SK-N-SH (cell line): ENCODE data around the gene SOCS2. TPM values are rescaled to one million over a fixed set of nuclear protein-coding genes. Genes with fewer than 3 reads are reported as not detected.

Source experiments
- CTCF ChIA-PET: fragments of 300-600, 350-600 bp; formaldehyde crosslinking; extraction: SDS; loops from one replicate; lab custom pipeline; 2021; lab: Yijun Ruan, JAX
- POLR2A ChIA-PET: fragments of 350-600 bp; sonication (Branson Sonifier 250); formaldehyde crosslinking; extraction: SDS; loops from one replicate; lab custom pipeline; 2020; ENCODE audit warnings: antibody characterized with exemption, inconsistent platforms; lab: Yijun Ruan, JAX
- DNase-seq: peaks from one replicate; pipeline ENCODE4 v3.0.0; 2012
- H2AFZ ChIP-seq: fragments of 200-600 bp; sonication (generic); 2 replicates; pipeline ENCODE4 v1.8.1; 2016; ENCODE audit warnings: antibody characterized with exemption, mild to moderate bottlenecking, low read depth
- H3F3A ChIP-seq: fragments of 200-600 bp; sonication (generic); replicated peaks from 2 replicates; pipeline ENCODE3; 2016; ENCODE audit warnings: antibody characterized with exemption, mild to moderate bottlenecking; ENCODE audit not compliant: insufficient read depth
- H3K27ac ChIP-seq, 2 experiments: fragments of 200-500 bp in 1 of 2; fragments of 200-600 bp in 1 of 2; sonication (Bioruptor generic) in 1 of 2; sonication (generic), shearing (Covaris generic) in 1 of 2; 2 replicates each; pipeline versions ENCODE4 v1.5.1 to v1.6.1; 2014 to 2016; ENCODE audit warnings: low read depth in 2 of 2, inconsistent platforms in 1 of 2, low read length in 1 of 2, mild to moderate bottlenecking in 1 of 2, mixed read lengths in 1 of 2
- H3K27me3 ChIP-seq: fragments of 200-600 bp; sonication (generic), shearing (Covaris generic); 2 replicates; pipeline ENCODE4 v1.6.1; 2016; ENCODE audit warnings: mixed run types; ENCODE audit not compliant: insufficient read depth
- H3K36me3 ChIP-seq, 2 experiments: fragments of 200-500 bp in 1 of 2; fragments of 200-600 bp in 1 of 2; sonication (Bioruptor generic) in 1 of 2; sonication (generic) in 1 of 2; replicated peaks in 1 of 2; 2 replicates each; pipeline versions ENCODE3 to v1.5.1; 2014 to 2016; ENCODE audit warnings: low read length in 1 of 2, mild to moderate bottlenecking in 1 of 2; ENCODE audit not compliant: insufficient read depth in 2 of 2, control insufficient read depth in 1 of 2
- H3K4me1 ChIP-seq, 2 experiments: fragments of 200-500 bp in 1 of 2; fragments of 200-600 bp in 1 of 2; sonication (Bioruptor generic) in 1 of 2; sonication (generic), shearing (Covaris generic) in 1 of 2; 2 replicates each; pipeline versions ENCODE4 v1.5.1 to v1.6.1; 2014 to 2016; ENCODE audit warnings: low read depth in 1 of 2, low read length in 1 of 2, mixed run types in 1 of 2; ENCODE audit not compliant: insufficient read depth in 2 of 2, control insufficient read depth in 1 of 2
- H3K4me2 ChIP-seq: fragments of 200-600 bp; sonication (generic), shearing (Covaris generic); 2 replicates; pipeline ENCODE4 v1.6.1; 2017; ENCODE audit warnings: mixed run types
- H3K4me3 ChIP-seq, 2 experiments: fragments of 200-500 bp in 1 of 2; fragments of 200-600 bp in 1 of 2; sonication (Bioruptor generic) in 1 of 2; sonication (generic), shearing (Covaris generic) in 1 of 2; 2 replicates each; pipeline versions ENCODE4 v1.5.1 to v1.8.1; 2014 to 2016; ENCODE audit warnings: low read depth in 2 of 2, inconsistent platforms in 1 of 2, low read length in 1 of 2, mild to moderate bottlenecking in 1 of 2, mixed read lengths in 1 of 2, moderate library complexity in 1 of 2
- H3K79me2 ChIP-seq: fragments of 200-600 bp; sonication (generic); 2 replicates; pipeline ENCODE4 v1.8.1; 2017; ENCODE audit warnings: mild to moderate bottlenecking; ENCODE audit not compliant: insufficient read depth
- H3K9ac ChIP-seq: fragments of 200-600 bp; sonication (generic); 2 replicates; pipeline ENCODE4 v1.6.1; 2017; ENCODE audit warnings: mixed run types
- H3K9me2 ChIP-seq: fragments of 200-600 bp; sonication (generic); 2 replicates; pipeline ENCODE4 v1.6.1; 2017; ENCODE audit warnings: mixed run types
- H3K9me3 ChIP-seq: fragments of 200-600 bp; sonication (generic); 2 replicates; pipeline ENCODE4 v1.6.1; 2017; ENCODE audit warnings: mixed run types, mild to moderate bottlenecking, moderate library complexity
- H4K20me1 ChIP-seq: fragments of 200-600 bp; sonication (generic); 2 replicates; pipeline ENCODE4 v1.6.1; 2017; ENCODE audit warnings: mild to moderate bottlenecking, mixed run types; ENCODE audit not compliant: insufficient read depth
- CTCF ChIP-seq: fragments of 200-600 bp; sonication (generic); IDR thresholded peaks from 2 replicates; pipeline ENCODE4 v1.6.1; 2017; ENCODE audit warnings: antibody characterized with exemption, mild to moderate bottlenecking, moderate library complexity
- EZH2phosphoT487 ChIP-seq: fragments of 200-600 bp; sonication (generic); IDR thresholded peaks from 2 replicates; pipeline ENCODE4 v1.6.1; 2017; ENCODE audit warnings: low read depth, mixed run types, mild to moderate bottlenecking, antibody characterized with exemption, moderate library complexity, borderline replicate concordance
- FOSL2 ChIP-seq: IDR thresholded peaks from 2 replicates; pipeline ENCODE4 v1.4.0; 2012; ENCODE audit warnings: low read depth, mild to moderate bottlenecking, moderate library complexity, borderline replicate concordance
- IRF3 ChIP-seq: fragments of 150-350 bp; IDR thresholded peaks from 2 replicates; pipeline ENCODE4 v1.6.1; 2016; ENCODE audit warnings: mild to moderate bottlenecking, low read depth, low read length
- NFIC ChIP-seq: IDR thresholded peaks from 2 replicates; pipeline ENCODE4 v1.4.0; 2012; ENCODE audit warnings: borderline replicate concordance
- RAD21 ChIP-seq: IDR thresholded peaks from 2 replicates; pipeline ENCODE4 v1.6.1; 2012; ENCODE audit warnings: mild to moderate bottlenecking, low read length
- SMC3 ChIP-seq: IDR thresholded peaks from 2 replicates; pipeline ENCODE4 v1.6.1; 2012; ENCODE audit warnings: low read depth, low read length, improper control_type of control experiment
- USF1 ChIP-seq: IDR thresholded peaks from 2 replicates; pipeline ENCODE4 v1.4.0; 2012; ENCODE audit warnings: low read depth, borderline replicate concordance
- WGBS: methylation state at CpG from one replicate; pipeline ENCODE4 v1.1.6; 2017; ENCODE audit warnings: low lambda C conversion rate; 5-methylcytosine and 5-hydroxymethylcytosine counted together
- polyA plus RNA-seq, 3 experiments: library from polyadenylated mRNA; depleted of rRNA; stranded (reverse); fragments of >200 nt; gene quantifications; 2 replicates each; pipeline ENCODE4 v1.2.3, GENCODE V29; 2012
- TF ChIP-seq, protein P1 (sequence below): IDR thresholded peaks from 2 replicates; pipeline ENCODE4 v1.4.0; 2012; ENCODE audit warnings: low read depth, borderline replicate concordance

SOCS2 gene
- polyA plus RNA-seq, 1 of the 3 experiments (the other 2 are of a cell fraction) = 24.1 TPM

DNA sequence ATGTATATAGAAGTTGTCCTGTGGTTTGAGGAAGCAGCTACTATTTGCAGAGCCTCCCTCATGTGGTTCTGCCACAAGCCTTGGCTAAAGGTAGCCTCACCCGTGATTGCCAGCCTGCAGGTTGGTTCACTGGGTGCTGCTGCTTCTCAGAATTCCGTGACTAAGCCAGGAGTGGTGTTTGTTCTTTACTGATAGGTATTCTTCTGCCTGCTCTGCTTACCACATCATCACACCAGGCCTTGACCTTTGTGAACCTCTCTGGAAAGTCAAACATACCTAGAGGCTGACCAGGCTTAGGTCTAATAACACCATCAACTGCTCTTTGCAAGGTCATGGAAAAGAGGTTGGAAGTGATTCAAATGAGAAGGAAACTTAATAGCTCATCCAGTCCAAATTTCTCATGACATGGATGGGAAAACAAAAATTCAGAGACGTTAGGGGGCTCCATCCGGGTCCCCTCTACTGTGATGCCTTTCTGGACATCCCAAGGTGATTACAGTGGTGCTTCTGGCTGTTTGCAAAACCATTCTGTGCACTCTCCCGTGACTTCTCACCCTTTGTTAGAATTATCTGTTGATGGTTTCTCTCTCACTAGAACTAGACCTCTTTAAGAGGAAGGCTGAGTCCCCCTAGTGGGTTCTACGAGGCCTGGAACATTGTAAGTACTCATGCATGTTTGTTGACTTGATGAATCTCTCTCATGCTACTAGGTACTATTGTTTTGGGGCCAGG, 8.5 kb upstream of the SOCS2 start:
- peaks cover 17% of the 10 kb centered on the region for H3F3A ChIP-seq

GRCh38 chr12:93565760-93566159, 6.7 kb upstream of the SOCS2 start:
- Histone ChIP-seq H3K9me3 (no peaks in the 10 kb centered on the region), H2AFZ (no peak overlapping the region), H3K27me3 (no peaks in the 10 kb centered on the region), H3K36me3 (peaks cover 4 to 21% of the 10 kb centered on the region in 2 experiments), H4K20me1 (no peaks in the 10 kb centered on the region), H3K9me2 (no peaks in the 10 kb centered on the region), H3K79me2 (peaks cover 29% of the 10 kb centered on the region; the same call in 1 of the 2 replicates), H3F3A (peaks cover 13% of the 10 kb centered on the region), H3K4me2 (no peak overlapping the region), H3K4me1 (no peaks in the 10 kb centered on the region), H3K4me3 (no peak overlapping the region), H3K27ac (no peak overlapping the region), H3K9ac (no peak overlapping the region)
- no peak for DNase-seq
- ChIA-PET CTCF (interaction anchor here (1.0 to 1.6 kb wide), 2 partner anchors 146 to 535 kb away, joined by 3 to 8 read pairs; no protein-coding TSS in a partner anchor), POLR2A (no interaction called here)
- no peak for TF ChIP-seq FOSL2
- no peak for TF ChIP-seq IRF3
- TF ChIP-seq, protein P1, sequence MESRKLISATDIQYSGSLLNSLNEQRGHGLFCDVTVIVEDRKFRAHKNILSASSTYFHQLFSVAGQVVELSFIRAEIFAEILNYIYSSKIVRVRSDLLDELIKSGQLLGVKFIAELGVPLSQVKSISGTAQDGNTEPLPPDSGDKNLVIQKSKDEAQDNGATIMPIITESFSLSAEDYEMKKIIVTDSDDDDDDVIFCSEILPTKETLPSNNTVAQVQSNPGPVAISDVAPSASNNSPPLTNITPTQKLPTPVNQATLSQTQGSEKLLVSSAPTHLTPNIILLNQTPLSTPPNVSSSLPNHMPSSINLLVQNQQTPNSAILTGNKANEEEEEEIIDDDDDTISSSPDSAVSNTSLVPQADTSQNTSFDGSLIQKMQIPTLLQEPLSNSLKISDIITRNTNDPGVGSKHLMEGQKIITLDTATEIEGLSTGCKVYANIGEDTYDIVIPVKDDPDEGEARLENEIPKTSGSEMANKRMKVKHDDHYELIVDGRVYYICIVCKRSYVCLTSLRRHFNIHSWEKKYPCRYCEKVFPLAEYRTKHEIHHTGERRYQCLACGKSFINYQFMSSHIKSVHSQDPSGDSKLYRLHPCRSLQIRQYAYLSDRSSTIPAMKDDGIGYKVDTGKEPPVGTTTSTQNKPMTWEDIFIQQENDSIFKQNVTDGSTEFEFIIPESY = no peak
- TF ChIP-seq NFIC = no peak
- WGBS = 93% methylated on average over 3 of the region's 3 CpGs

More for the DNA sequence above, 8.5 kb upstream of the SOCS2 start:
- ChIA-PET CTCF (interaction anchor here (0.6 to 1.6 kb wide), 4 partner anchors 61 to 538 kb away, joined by 3 to 8 read pairs (median 4); no protein-coding TSS in a partner anchor), POLR2A (no interaction called here)
- no peak for DNase-seq
- H3K4me2 ChIP-seq = no peak overlapping the region
- no peak overlapping the region for H2AFZ ChIP-seq
- H3K36me3 ChIP-seq = peaks cover 4 to 22% of the 10 kb centered on the region in 2 experiments
- H3K9me3 ChIP-seq = peaks cover 2% of the 10 kb centered on the region
- no peak overlapping the region for H3K4me3 ChIP-seq
- H3K27me3 ChIP-seq = no peaks in the 10 kb centered on the region
- H3K9me2 ChIP-seq = no peaks in the 10 kb centered on the region
- no peaks in the 10 kb centered on the region for H3K4me1 ChIP-seq
- peaks cover 19% of the 10 kb centered on the region; the same call in 1 of the 2 replicates for H3K79me2 ChIP-seq
- H4K20me1 ChIP-seq = no peaks in the 10 kb centered on the region
- H3K27ac ChIP-seq = no peak overlapping the region
- H3K9ac ChIP-seq = no peak overlapping the region
- TF ChIP-seq EZH2phosphoT487 (no peak), RAD21 (peak; percentile 30; the same call in 1 of the 2 replicates), USF1 (no peak), CTCF (peak; percentile 40), SMC3 (peak; percentile 20; the same call in 1 of the 2 replicates)
- WGBS = 85% methylated on average over 5 of the region's 6 CpGs
